Activated CD8-positive, alpha-beta memory T cell treated with anti-CD3 and anti-CD28 coated beads, Interleukin-2, amount 50 U/mL, for 1 hour (primary cell): Measurements from ENCODE around the gene MMEL1.
"Not testable (repeated sequence)": the region's sequence is repeated elsewhere in the genome, so short reads cannot be mapped to it uniquely, and the experiment has no call there.

Source experiments
- DNase-seq: peaks from one replicate; pipeline ENCODE4 v3.0.0-alpha.2; 2020; ENCODE audit errors: extremely low read depth

The MMEL1 gene, protein sequence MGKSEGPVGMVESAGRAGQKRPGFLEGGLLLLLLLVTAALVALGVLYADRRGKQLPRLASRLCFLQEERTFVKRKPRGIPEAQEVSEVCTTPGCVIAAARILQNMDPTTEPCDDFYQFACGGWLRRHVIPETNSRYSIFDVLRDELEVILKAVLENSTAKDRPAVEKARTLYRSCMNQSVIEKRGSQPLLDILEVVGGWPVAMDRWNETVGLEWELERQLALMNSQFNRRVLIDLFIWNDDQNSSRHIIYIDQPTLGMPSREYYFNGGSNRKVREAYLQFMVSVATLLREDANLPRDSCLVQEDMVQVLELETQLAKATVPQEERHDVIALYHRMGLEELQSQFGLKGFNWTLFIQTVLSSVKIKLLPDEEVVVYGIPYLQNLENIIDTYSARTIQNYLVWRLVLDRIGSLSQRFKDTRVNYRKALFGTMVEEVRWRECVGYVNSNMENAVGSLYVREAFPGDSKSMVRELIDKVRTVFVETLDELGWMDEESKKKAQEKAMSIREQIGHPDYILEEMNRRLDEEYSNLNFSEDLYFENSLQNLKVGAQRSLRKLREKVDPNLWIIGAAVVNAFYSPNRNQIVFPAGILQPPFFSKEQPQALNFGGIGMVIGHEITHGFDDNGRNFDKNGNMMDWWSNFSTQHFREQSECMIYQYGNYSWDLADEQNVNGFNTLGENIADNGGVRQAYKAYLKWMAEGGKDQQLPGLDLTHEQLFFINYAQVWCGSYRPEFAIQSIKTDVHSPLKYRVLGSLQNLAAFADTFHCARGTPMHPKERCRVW

DNA sequence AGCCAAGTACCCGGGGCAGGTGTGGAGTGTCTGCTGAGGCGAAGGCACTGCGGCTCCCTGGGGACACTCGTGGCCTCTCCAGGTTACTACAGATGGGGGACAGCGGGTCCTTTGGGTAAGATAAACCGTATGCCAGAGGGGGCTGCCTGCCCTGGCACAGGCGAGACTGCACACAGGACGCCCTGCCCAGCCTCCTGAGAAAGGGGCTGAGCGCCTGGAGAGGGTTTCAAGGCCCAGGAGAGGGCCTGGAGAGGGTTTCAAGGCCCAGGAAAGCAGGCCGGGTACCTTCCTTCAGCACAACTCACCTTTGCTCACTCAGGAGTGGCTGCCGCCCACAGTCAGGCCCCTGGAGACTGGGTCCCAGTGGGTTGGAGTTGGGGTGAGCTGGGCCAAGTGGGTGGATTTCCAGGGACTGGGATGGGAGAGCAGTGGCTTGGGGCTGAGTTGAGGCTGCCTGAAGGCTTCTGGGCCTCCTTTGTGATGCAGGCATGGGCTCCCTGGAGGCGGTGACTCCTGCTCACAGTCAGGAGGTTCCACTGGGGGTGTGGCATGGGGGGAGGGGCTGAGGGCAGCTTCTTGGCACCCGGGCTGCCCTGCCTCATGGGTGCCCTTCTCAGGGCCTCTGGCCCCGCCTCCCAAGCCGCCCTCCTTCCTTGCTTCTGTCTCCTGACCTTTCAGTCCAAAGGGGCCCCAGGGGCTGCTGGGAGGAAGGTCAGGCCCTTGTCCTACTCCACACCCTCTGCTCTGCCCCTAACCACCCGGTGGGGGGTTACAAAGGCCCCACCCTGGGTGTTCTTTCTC lies at the start of gene MMEL1:
MMEL1 (minus strand) TSS at position 456 of the 801 bp plus-strand sequence. CDS start 3,532 bp downstream, outside the sequence.
- DNase-seq, result no peak

DNA sequence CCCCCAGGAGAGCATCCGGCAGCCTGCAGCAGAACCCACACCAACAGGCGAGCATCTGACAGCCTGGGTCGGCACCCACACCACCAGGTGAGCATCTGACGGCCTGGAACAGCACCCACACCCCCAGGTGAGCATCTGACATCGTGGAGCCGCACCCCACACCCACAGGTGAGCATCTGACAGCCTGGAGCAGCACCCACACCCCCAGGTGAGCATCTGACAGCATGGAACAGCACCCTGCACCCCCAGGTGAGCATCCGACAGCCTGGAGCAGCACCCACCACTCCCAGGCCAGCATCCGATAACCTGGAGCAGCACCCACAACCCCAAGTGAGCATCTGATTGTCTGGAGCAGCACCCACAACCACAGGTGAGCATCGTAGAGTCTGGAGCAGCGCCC lies 43.9 kb upstream of the MMEL1 start:
- not testable (repeated sequence) for DNase-seq

DNA sequence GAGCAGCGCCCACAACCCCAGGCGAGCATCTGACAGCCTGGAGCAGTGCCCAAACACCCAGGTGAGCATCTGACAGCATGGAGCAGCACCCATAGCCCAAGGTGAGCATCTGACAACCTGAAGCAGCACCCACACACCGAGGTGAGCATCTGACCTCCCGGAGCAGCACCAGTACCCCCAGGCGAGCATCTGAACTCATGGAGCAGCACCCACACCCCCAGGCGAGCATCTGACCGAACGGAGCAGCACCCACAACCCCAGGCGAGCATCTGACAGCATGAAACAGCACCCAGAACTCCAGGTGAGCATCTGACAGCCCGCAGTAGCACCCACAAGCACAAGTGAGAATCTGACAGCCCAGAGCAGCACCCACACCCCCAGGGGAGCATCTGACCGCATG lies 38.8 kb upstream of the MMEL1 start:
- not testable (repeated sequence) for DNase-seq

DNA sequence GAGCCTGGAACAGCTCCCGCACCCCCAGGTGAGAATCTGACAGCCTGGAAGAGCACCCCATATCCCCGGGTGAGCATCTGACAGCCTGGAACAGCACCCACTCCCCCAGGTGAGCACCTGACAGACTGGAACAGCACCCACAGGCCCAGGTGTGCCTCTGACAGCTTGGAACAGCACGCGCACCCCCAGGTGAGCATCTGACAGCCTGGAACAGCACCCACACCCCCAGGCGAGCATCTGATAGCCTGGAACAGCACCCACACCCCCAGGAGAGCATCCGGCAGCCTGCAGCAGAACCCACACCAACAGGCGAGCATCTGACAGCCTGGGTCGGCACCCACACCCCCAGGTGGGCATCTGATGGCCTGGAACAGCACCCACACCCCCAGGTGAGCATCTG lies 27.0 kb upstream of the MMEL1 start:
- DNase-seq, result not testable (repeated sequence)

DNA sequence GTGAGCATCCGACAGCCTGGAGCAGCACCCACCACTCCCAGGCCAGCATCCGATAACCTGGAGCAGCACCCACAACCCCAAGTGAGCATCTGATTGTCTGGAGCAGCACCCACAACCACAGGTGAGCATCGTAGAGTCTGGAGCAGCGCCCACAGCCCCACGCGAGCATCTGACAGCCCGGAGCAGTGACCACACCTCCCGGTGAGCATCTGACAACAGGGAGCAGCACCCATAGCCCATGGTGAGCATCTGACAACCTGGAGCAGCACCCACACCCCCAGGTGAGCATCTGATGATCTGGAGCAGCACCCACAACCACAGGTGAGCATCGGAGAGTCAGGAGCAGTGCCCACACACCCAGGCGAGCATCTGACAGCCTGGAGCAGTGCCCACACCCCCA lies 25.1 kb upstream of the MMEL1 start:
- DNase-seq, result not testable (repeated sequence)

DNA sequence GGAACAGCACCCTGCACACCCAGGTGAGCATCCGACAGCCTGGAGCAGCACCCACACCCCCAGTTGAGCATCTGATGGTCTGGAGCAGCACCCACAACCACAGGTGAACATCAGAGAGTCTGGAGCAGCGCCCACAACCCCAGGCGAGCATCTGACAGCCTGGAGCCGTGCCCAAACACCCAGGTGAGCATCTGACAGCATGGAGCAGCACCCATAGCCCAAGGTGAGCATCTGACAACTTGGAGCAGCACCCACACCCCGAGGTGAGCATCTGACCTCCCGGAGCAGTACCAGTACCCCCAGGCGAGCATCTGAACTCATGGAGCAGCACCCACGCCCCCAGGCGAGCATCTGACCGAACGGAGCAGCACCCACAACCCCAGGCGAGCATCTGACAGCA lies 24.3 kb upstream of the MMEL1 start:
- DNase-seq, result not testable (repeated sequence)

DNA sequence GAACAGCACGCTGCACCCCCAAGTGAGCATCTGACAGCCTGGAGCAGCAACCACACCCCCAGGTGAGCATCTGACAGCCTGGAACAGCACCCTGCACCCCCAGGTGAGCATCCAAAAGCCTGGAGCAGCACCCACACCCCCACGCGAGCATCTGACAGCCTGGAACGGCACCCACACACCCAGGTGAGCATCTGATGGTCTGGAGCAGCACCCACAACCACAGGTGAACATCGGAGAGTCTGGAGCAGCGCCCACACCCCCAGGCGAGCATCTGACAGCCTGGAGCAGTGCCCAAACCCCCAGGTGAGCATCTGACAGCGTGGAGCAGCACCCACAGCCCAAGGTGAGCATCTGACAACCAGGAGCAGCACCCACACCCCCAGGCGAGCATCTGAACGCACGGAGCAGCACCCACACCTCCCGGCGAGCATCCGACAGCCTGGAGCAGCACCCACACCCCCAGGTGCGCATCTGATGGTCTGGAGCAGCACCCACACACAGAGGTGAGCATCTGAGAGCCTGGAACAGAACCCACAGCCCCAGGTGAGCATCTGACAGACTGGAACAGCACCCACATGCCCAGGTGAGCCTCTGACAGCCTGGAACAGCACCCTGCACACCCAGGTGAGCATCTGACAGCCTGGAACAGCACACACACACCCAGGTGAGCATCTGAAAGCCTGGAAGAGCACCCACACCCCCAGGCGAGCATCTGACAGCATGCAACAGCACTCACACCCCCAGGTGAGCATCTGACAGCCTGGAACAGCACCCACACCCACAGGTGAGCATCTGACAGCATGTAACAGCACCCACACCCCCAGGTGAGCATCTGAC lies 23.0 kb upstream of the MMEL1 start:
- DNase-seq, result not testable (repeated sequence)

DNA sequence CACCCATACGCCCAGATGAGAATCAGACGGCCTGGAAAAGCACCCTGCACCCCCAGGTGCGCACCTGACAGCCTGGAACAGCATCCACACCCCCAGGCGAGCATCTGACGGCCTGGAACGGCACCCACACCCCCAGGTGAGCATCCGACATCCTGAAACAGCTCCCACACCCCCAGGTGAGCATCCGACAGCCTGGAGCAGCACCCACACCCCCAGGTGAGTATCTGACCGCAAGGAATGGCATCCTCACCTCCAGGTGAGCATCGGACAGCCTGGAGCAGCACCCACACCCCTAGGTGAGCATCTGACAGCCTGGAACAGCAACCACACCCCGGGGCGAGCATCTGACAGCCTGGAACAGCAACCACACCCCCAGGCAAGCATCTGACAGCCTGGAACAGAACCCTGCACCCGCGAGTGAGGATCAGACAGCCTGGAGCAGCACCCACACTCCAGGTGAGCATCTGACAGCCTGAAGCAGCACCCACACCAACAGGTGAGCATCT lies 21.7 kb upstream of the MMEL1 start:
- DNase-seq, result not testable (repeated sequence)

DNA sequence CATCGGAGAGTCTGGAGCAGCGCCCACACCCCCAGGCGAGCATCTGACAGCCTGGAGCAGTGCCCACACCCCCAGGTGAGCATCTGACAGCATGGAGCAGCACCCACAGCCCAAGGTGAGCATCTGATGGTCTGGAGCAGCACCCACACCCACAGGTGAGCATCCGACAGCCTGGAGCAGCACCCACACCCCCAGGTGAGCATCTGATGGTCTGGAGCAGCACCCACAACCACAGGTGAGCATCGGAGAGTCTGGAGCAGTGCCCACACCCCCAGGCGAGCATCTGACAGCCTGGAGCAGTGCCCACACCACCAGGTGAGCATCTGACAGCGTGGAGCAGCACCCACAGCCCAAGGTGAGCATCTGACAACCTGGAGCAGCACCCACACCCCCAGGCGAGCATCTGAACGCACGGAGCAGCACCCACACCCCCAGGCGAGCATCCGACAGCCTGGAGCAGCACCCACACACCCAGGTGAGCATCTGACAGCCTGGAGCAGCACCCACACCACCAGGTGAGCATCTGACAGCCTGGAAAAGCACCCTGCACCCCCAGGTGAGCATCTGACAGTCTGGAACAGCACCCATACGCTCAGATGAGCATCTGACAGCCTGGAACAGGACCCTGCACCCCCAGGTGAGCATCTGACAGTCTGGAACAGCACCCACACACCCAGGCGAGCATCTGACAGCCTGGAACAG lies 21.1 kb upstream of the MMEL1 start:
- DNase-seq, result not testable (repeated sequence)

DNA sequence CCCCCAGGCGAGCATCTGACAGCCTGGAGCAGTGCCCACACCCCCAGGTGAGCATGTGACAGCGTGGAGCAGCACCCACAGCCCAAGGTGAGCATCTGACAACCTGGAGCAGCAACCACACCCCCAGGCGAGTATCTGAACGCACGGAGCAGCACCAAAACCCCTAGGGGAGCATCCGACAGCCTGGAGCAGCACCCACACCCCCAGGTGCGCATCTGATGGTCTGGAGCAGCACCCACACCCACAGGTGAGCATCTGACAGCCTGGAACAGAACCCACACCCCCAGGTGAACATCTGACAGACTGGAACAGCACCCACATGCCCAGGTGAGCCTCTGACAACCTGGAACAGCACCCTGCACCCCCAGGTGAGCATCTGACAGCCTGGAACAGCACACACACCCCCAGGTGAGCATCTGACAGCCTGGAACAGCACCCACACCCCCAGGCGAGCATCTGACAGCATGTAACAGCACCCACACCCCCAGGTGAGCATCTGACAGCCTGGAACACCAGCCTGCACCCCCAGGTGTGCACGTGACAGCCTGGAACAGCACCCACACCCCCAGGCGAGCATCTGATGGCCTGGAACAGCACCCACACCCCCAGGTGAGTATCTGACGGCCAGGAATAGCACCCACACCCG lies 20.2 kb upstream of the MMEL1 start:
- DNase-seq, result not testable (repeated sequence)

DNA sequence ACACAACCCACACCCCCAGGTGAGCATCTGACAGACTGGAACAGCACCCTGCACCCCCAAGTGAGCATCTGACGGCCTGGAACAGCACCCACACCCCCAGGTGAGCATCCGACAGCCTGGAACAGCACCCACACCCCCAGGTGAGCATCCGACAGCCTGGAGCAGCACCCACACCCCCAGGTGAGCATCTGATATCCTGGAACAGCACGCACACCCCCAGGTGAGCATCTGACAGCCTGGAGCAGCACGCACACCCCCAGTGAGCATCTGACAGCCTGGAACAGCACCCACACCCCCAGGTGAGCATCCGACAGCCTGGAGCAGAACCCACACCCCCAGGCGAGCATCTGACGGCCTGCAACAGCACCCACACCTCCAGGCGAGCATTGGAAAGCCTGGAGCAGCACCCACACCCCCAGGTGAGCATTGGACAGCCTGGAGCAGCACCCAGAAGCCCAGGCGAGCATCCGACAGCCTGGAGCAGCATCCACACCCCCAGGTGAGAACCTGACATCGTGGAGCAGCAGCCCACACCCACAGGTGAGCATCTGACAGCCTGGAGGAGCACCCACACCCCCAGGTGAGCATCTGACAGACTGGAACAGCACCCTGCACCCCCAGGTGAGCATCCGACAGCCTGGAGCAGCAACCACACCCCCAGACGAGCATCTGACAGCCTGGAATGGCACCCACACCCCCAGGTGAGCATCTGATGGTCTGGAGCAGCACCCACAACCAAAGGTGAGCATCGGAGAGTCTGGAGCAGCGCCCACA lies 19.5 kb upstream of the MMEL1 start:
- DNase-seq, result not testable (repeated sequence)

DNA sequence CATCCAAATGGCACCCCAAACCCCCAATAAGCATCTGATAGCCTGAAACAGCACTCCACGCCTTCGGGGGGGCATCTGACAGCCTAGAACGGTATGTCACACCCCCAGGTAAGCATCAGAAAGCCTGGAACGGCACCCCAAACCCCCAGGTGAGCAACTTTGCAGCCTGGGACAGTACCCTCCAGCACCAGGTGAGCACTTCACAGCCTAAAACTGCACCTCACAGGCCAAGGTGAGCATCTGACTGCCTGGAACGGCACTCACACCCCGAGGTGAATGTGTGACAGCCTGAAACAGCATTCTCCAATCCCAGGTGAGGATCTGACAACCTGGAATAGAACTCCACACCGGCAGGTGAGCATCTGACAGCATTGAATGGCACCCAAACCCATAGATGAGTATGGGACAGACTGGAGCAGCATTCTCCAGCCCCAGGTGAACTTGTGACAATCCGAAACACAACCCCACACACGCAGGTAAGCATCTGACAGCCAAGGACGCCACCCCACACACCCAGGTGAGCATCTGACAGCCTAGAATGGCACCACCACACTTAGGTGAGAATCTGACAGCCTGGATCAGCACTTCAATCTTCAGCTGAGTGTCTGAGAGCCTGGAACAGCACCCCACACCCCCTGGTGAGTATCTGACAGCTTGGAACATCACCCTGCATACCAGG lies 18.3 kb upstream of the MMEL1 start:
- DNase-seq, result no peak

DNA sequence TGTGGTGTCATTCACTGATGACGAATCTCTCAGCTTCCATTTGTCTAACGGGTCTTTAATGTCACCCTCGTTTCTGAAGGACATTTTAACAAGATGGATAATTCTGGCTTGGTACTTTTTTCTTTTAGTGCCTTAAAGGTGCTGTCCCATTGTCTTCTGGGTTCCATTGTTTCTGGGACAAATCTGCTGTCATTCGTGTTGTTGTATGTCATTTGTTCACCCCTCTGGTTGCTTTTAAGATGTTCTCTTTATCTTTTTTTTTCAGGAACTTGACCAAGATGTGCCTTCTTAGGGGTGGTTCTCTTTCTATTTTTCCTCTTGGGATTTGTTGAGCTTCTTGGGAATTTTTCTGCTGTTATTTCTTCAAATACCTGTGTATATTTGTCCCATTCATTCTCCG lies 14.0 kb upstream of the MMEL1 start:
- no peak for DNase-seq

DNA sequence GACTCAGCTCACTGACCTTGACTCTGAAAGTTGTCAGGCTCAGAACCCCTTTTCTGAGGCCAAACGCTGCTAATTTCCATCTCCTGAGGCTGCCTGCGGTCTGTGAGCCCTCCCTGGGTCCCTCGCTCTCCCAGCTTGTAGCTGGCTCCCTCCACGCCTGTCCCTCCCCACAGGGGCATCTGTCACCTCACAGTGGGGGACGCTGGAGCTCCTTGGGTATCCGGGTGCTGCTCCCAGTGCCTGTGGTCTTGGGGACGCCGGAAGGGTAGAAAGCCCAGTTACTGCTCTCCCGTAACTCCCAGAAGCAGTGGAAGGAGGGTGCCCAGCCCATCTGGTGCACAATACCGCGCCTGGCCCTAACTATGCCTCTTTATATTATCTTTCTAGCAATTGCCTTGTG lies 13.0 kb upstream of the MMEL1 start:
- DNase-seq, result no peak

DNA sequence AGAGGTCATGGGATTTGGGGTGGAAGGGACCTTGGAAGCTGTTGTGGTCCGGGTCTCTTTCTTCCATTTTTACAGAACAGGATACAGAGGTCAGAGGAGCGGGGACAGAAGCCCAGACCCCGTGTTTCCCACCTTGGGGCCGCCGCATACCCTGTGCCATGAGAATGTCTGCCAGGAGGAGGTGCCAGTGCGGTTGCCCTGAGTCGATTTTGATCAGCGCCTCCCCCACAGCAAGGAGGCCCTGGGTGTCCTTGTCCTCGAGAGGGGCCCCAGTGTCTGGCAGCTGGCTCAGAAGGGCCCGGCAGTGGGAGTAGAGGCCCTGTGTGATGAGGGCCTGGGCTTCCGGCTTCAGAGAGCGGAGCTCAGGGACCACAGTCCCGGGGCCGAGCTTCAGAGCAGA lies 12.3 kb upstream of the MMEL1 start:
- no peak for DNase-seq

DNA sequence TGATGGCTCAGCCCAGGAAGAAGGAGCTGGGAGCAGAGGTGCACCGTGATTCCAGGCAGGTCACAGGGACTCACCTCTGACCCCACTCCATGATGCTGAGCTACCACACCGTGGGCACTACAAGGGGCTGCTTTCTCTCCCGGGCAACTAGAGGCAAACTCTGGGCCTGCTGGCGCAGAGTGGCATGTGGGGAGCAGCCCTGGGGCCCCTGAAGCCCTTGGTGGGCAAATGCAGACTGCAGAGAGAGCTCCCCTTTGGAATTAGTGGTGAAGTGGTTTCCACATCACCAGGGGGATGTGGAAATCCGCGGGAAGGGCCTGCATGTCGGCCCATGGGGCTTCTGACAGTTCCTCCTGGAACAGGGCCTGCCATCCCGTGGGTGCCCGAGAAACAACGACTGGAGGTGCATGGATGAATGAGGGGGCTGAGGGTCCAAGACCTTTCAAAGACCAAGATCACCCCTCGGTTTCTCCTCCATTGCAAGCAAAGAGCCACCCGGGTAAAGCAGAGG lies 11.8 kb upstream of the MMEL1 start:
- DNase-seq, result no peak

DNA sequence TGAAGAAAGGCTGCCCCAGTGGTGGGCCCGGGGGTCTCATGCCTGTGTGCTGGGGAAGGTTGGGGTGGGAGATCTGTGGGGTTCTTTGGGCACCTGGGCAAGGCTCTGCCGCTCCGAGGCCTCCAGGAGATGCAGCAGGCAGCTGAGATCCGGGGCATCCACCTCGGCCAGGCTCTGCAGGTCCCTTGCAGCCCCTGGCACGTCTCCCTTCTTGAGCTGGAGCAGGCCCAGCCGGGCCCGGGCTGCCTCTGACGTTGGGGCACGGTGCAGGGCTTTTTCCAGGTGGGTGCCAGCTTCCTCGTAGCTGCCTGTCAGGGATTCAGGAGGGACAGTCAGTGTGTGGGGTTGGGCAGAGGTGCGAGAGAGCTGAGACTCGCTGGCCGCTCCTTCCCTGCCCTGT lies 11.4 kb upstream of the MMEL1 start:
- no peak for DNase-seq

DNA sequence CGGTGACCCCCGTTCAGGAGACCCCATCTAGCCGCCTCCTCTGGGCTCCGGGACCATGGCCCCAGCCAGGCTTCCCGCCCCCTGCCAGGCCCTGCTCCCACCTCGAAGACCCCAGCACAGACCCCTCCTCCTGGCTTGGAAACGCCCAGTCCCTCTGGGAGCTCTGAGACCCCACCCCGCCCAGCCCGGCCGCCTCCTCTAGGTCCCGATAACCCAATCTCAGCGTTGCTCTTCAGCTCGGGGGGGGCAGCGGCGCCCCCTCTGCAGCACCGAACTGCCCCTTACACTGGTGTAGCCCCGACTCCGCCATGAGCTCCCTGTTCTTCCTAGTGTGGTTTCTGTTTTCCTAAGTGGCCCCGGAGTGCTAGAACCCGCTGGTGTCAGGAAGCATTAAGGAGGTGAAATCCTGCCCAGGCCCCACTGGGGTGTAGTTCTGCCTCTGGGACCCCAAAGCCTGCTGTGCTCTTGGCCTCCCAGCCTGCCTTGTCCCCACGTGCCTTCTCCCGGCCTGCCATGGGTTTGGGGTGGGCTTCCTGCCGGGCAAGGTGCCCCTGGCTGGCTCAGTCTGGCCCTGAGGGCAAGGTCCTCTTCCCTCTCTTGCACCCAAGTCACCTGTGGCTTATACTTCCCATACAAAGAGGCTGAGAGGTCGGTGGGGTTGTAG lies 10.7 kb upstream of the MMEL1 start:
- no peak for DNase-seq
